Fibroblast of lung (primary cell): ENCODE results near the gene KCND2.

Experiments
- EZH2 ChIP-seq: IDR thresholded peaks from 2 replicates; pipeline ENCODE4 v1.5.1; 2012; ENCODE audit warnings: low read length, control low read depth, mild to moderate bottlenecking; ENCODE audit errors: missing control alignments
- TF ChIP-seq, protein P1 (sequence below), 2 donors: IDR thresholded peaks in 1 of 2; conservative IDR thresholded peaks in 1 of 2; 1 replicate in 1 of 2; 2 replicates in 1 of 2; pipeline ENCODE4 v1.5.1; 2011 to 2012; ENCODE audit warnings: low read length in 2 of 2, control low read depth in 1 of 2, inconsistent platforms in 1 of 2, low read depth in 1 of 2, mild to moderate bottlenecking in 1 of 2

DNA sequence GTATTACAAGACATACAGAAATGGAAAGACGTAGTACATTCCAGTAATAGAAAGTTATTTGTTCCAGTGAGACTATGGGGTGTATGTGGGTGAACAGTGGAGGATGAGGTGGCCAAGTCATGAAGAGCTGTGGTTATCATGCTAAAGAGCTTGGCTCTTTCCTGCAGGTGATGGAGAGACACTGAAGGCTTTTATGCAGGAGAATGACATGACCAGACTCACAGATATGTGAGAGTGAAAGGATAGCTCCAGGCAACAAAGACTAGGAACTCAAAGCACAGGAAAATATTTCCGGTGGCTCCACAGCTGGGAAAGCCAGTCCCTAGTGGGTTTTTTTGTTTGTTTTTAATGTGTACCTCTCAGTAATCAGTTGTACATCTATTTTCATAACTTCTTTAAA, 451.5 kb downstream of the KCND2 start:
- TF ChIP-seq EZH2 = no peak
- TF ChIP-seq, protein P1, sequence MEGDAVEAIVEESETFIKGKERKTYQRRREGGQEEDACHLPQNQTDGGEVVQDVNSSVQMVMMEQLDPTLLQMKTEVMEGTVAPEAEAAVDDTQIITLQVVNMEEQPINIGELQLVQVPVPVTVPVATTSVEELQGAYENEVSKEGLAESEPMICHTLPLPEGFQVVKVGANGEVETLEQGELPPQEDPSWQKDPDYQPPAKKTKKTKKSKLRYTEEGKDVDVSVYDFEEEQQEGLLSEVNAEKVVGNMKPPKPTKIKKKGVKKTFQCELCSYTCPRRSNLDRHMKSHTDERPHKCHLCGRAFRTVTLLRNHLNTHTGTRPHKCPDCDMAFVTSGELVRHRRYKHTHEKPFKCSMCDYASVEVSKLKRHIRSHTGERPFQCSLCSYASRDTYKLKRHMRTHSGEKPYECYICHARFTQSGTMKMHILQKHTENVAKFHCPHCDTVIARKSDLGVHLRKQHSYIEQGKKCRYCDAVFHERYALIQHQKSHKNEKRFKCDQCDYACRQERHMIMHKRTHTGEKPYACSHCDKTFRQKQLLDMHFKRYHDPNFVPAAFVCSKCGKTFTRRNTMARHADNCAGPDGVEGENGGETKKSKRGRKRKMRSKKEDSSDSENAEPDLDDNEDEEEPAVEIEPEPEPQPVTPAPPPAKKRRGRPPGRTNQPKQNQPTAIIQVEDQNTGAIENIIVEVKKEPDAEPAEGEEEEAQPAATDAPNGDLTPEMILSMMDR (conservative IDR thresholded peaks at IDR 0.05 in 1 of 2, IDR thresholded peaks at IDR 0.05 in 1 of 2; ENCODE audit: low read depth in 1 of 2, low read length in 2 of 2) = no peak
